GM18907 (cell line): ENCODE measurements around the gene KCP.

Experiments
- ATAC-seq: cut with Tn5 transposase; IDR thresholded peaks from one replicate; pipeline ENCODE4 v1.9.1; 2021; ENCODE audit warnings: mild to moderate bottlenecking, moderate library complexity; ENCODE audit not compliant: unreplicated experiment

The KCP gene

GRCh38 chr7:128908750-128909624 lies 1.5 kb downstream of the KCP start:
- ATAC-seq = no peak

- ATAC-seq = no peak
These were observed 3.5 kb downstream of the KCP start for GRCh38 chr7:128906766-128907559.

- ATAC-seq = no peak
These were observed 4.3 kb downstream of the KCP start for GRCh38 chr7:128906001-128906765.

GRCh38 chr7:128904381-128905197 lies 5.9 kb downstream of the KCP start:
- peak; percentile 55 for ATAC-seq

- no peak for ATAC-seq
These were observed 6.7 kb downstream of the KCP start for GRCh38 chr7:128903621-128904361.

- no peak for ATAC-seq
These were observed 7.5 kb downstream of the KCP start for GRCh38 chr7:128902761-128903585.

- ATAC-seq = no peak
These were observed 10.3 kb downstream of the KCP start for GRCh38 chr7:128900237-128900636.

- ATAC-seq = no peak
These were observed 11.1 kb downstream of the KCP start for GRCh38 chr7:128899392-128899791.

- no peak for ATAC-seq
These were observed 15.2 kb downstream of the KCP start for GRCh38 chr7:128895320-128895719.

- no peak for ATAC-seq
These were observed 16.4 kb downstream of the KCP start for GRCh38 chr7:128894101-128894440.

GRCh38 chr7:128893251-128894100 lies 17.0 kb downstream of the KCP start:
- no peak for ATAC-seq

- no peak for ATAC-seq
These were observed 17.8 kb downstream of the KCP start for GRCh38 chr7:128892521-128893250.

GRCh38 chr7:128891942-128892269 lies 18.6 kb downstream of the KCP start:
- ATAC-seq = no peak

- no peak for ATAC-seq
These were observed 19.2 kb downstream of the KCP start for GRCh38 chr7:128891110-128891941.

GRCh38 chr7:128890306-128891109 lies 20.0 kb downstream of the KCP start:
- ATAC-seq = no peak

- no peak for ATAC-seq
These were observed 21.4 kb downstream of the KCP start for GRCh38 chr7:128889121-128889520.
